ENCODE results near the gene SASH1. TPM values are rescaled to one million over a fixed set of nuclear protein-coding genes. Genes with fewer than 3 reads are reported as not detected.

The SASH1 gene
- total RNA-seq, 2 experiments from 2014 or later, result not detected

DNA sequence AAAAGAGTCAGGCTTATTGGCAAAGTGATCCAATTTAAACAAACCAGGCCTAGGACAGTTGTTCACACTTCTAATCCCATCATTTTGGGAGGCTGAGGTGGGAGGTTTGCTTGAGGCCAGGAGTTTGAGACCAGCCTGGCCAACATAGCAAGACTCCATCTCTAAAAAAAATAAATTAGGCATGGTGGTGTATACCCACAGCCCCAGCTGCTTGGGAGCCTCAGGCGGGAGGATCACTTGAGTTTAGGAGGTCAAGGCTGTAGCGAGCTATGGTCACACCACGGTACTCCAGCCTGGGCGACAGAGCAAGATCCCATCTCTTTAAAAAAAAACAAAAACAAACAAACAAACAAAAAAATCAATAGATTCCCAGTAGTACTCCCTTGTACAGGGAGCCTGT is 86.8 kb downstream of the SASH1 start:
- DNase-seq (no peak), ATAC-seq (ENCODE audit: low read depth) (no peak)
- POLR2A ChIA-PET, result no interaction called here
- H3K27ac Mint-ChIP-seq, result no peak overlapping the region
- no peaks in the 10 kb centered on the region for H3K36me3 Mint-ChIP-seq
- H3K9me3 Mint-ChIP-seq, result no peaks in the 10 kb centered on the region
- no peak overlapping the region for H3K4me3 Mint-ChIP-seq
- H3K27me3 Mint-ChIP-seq, result no peaks in the 10 kb centered on the region
- no peaks in the 10 kb centered on the region for H3K4me1 Mint-ChIP-seq

GRCh38 chr6:148430897-148431296 is 88.3 kb downstream of the SASH1 start:
- Mint-ChIP-seq H3K27ac (no peak overlapping the region), H3K9me3 (no peaks in the 10 kb centered on the region), H3K4me3 (no peak overlapping the region), H3K27me3 (peaks cover 6% of the 10 kb centered on the region), H3K36me3 (no peaks in the 10 kb centered on the region), H3K4me1 (no peaks in the 10 kb centered on the region)
- no peak for DNase-seq
- no peak for ATAC-seq (ENCODE audit: low read depth)
- POLR2A ChIA-PET, result no interaction called here

GRCh38 chr6:148431413-148431812 is 88.8 kb downstream of the SASH1 start:
- Mint-ChIP-seq H3K27ac (no peak overlapping the region), H3K36me3 (no peaks in the 10 kb centered on the region), H3K4me1 (no peaks in the 10 kb centered on the region), H3K27me3 (peaks cover 6% of the 10 kb centered on the region), H3K4me3 (no peak overlapping the region), H3K9me3 (no peaks in the 10 kb centered on the region)
- DNase-seq (no peak), ATAC-seq (ENCODE audit: low read depth) (no peak)
- POLR2A ChIA-PET, result no interaction called here

DNA sequence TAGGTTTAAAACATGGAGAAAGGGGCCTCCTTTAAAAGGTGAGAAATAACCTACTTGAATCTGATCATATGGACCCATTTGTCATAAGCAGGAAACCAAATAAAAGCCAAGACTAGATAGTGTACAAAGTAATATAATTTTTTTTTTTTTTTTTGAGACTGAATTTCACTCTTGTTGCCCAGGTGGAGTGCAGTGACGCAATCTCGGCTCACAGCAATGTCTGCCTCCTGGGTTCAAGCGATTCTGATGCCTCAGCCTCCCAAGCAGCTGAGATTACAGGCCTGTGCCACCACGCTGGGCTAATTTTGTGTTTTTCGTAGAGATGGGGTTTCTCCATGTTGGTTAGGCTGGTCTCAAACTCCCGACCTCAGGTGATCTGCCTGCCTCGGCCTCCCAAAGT is 89.2 kb downstream of the SASH1 start:
- Mint-ChIP-seq H3K27ac (no peak overlapping the region), H3K9me3 (no peaks in the 10 kb centered on the region), H3K4me1 (no peaks in the 10 kb centered on the region), H3K4me3 (no peak overlapping the region), H3K27me3 (peaks cover 6% of the 10 kb centered on the region), H3K36me3 (no peaks in the 10 kb centered on the region)
- no peak for ATAC-seq (ENCODE audit: low read depth)
- no peak for DNase-seq
- POLR2A ChIA-PET, result no interaction called here

DNA sequence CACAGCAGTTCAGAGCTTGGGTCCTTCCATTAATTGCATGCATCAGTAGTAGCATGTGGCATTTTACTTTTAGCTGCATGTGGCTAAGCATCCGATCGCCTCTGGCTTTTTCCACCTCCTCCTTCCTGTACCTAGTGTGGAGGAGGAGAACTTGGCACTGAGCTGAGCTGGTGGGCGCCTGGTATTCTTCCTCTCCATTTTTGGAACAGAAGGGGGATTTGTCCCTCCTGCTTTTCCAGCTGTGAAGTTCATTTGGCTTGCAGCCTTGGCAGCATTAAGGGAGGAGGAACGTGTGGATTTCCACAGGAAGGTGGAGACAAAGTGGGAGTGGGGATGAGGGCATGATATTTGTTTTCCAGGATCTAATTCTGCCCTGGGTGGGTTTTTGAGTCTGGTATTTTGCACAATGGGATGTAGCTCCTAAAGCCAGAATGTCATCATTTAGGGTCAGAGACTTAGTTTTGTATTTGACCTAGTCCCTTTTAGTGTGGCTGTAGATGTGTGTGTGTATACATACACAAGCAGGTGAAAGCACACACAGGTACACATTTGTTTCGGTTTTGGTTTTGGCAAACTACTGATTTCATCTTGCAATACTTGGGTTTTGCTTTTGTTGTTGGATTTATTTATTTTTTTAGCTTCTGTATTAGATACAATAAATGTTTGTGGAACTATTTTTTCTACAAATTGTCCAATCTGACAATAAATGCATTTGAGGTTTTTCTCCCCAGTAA is 90.0 kb downstream of the SASH1 start:
- peaks cover 6% of the 10 kb centered on the region for H3K27me3 Mint-ChIP-seq
- no peaks in the 10 kb centered on the region for H3K36me3 Mint-ChIP-seq
- H3K9me3 Mint-ChIP-seq, result no peaks in the 10 kb centered on the region
- no peak overlapping the region for H3K4me3 Mint-ChIP-seq
- H3K4me1 Mint-ChIP-seq, result no peaks in the 10 kb centered on the region
- DNase-seq, result no peak
- no peak overlapping the region for H3K27ac Mint-ChIP-seq
- POLR2A ChIA-PET, result no interaction called here
- no peak for ATAC-seq (ENCODE audit: low read depth)

- Mint-ChIP-seq H3K36me3 (no peaks in the 10 kb centered on the region), H3K4me1 (no peaks in the 10 kb centered on the region), H3K4me3 (no peak overlapping the region), H3K27me3 (peaks cover 10% of the 10 kb centered on the region), H3K27ac (no peak overlapping the region), H3K9me3 (no peaks in the 10 kb centered on the region)
- ATAC-seq (ENCODE audit: low read depth), result no peak
- POLR2A ChIA-PET, result no interaction called here
- DNase-seq, result no peak
These were observed 92.7 kb downstream of the SASH1 start for GRCh38 chr6:148435386-148435785.

GRCh38 chr6:148436466-148436865 is 93.8 kb downstream of the SASH1 start:
- ATAC-seq (ENCODE audit: low read depth), result no peak
- no peak for DNase-seq
- peaks cover 10% of the 10 kb centered on the region for H3K27me3 Mint-ChIP-seq
- H3K4me1 Mint-ChIP-seq, result peaks cover 2% of the 10 kb centered on the region
- POLR2A ChIA-PET, result no interaction called here
- H3K36me3 Mint-ChIP-seq, result no peaks in the 10 kb centered on the region
- H3K27ac Mint-ChIP-seq, result no peak overlapping the region
- H3K4me3 Mint-ChIP-seq, result no peak overlapping the region
- H3K9me3 Mint-ChIP-seq, result no peaks in the 10 kb centered on the region

DNA sequence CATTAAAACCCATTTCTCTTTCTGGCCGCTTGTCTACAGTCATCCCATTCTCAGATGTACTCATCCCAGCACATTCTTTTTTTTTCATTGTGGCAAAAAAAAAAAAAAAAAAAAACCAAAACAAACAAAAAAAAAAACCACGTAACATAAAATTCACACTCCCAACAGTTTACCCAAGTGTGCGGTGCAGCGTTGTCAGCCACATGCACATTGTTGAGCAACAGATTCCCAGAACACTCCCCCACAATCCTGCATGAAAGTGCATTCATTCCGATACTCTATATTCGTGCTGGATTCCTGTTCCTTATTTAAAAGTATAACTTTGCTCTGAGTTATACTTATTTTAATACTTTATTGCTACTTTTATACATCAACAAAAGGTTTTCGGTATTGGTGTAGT is 96.0 kb downstream of the SASH1 start:
- Mint-ChIP-seq H3K27ac (no peak overlapping the region), H3K9me3 (no peaks in the 10 kb centered on the region), H3K36me3 (no peaks in the 10 kb centered on the region), H3K4me3 (no peak overlapping the region), H3K4me1 (peaks cover 7% of the 10 kb centered on the region), H3K27me3 (peaks cover 10% of the 10 kb centered on the region)
- ATAC-seq (ENCODE audit: low read depth) (no peak), DNase-seq (no peak)
- POLR2A ChIA-PET, result no interaction called here

DNA sequence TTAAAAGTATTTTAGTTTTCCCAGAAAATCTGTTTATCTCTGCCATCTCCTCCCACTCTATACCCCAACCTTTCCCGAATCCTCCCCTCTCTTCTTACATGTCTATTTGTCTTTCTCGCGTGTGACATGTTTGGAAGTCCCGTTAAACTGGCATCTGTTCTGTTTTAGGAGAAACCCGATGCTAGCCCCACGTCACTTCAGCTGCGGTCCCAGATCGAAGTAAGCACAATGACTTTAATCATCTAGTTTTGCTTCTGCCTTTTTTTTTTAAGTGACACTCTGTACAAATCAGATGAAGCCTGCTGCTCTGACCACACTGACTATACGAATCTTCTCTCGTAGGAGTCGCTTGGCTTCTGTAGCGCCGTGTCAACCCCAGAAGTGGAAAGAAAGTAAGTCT is 97.4 kb downstream of the SASH1 start:
- Mint-ChIP-seq H3K36me3 (no peaks in the 10 kb centered on the region), H3K9me3 (no peaks in the 10 kb centered on the region), H3K27me3 (peaks cover 4% of the 10 kb centered on the region), H3K4me1 (peaks cover 7% of the 10 kb centered on the region), H3K4me3 (no peak overlapping the region), H3K27ac (no peak overlapping the region)
- DNase-seq, result no peak
- POLR2A ChIA-PET, result no interaction called here
- no peak for ATAC-seq (ENCODE audit: low read depth)

DNA sequence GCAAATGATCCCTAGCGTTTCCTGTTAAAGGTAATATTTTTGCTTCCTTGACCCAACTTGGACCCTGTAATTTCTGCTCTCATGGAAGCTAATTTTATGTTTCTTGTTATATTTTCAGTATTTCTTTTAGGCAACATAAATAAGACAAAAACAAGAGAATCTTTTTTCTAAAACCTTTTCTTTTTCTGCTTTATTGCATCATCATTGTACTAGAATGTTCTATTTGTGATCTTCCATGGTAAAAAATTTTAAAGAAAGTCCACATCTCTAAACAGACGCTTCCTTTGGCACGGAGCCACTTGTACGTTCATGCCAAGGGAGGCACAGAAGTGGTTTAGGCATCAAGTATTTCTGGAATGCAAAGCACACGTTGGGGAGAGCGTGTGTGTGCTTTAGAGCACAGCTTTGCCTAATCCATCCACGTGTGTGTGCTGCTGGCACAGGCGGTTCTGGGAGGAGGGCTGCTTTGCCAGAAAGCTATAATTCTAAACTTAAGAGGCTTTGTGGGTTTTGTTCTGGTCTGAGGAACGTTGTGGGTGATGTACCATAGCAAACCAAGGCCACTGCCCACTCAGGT is 98.3 kb downstream of the SASH1 start:
- POLR2A ChIA-PET, result no interaction called here
- peaks cover 7% of the 10 kb centered on the region for H3K4me1 Mint-ChIP-seq
- H3K4me3 Mint-ChIP-seq, result no peak overlapping the region
- no peak for ATAC-seq (ENCODE audit: low read depth)
- H3K27ac Mint-ChIP-seq, result no peak overlapping the region
- no peaks in the 10 kb centered on the region for H3K9me3 Mint-ChIP-seq
- H3K36me3 Mint-ChIP-seq, result no peaks in the 10 kb centered on the region
- DNase-seq, result no peak
- H3K27me3 Mint-ChIP-seq, result peaks cover 4% of the 10 kb centered on the region

DNA sequence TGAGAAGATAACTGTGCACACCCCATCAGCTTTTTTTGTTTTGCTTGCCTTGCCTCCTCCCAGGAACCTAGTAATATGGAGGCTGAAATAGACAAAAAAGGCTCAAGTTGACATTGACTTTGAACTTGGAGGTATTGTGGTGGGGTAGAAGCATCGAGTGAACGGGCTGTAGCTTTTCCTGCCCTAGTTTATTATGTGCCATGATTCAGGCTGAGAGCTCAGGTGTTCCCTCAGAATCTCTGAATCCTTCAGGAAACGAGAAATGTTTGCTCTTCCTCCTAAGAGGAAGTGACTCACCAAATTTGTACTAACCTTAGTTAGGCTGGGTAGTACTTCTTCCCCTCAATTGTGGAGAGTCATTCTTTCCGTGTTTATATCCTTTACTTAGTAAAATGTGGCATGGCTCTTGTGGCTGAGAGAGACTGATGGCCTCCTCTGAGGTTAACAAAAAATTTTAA is 98.8 kb downstream of the SASH1 start:
- DNase-seq (no peak), ATAC-seq (ENCODE audit: low read depth) (no peak)
- no peak overlapping the region for H3K27ac Mint-ChIP-seq
- H3K27me3 Mint-ChIP-seq, result peaks cover 4% of the 10 kb centered on the region
- POLR2A ChIA-PET, result no interaction called here
- H3K4me3 Mint-ChIP-seq, result no peak overlapping the region
- no peaks in the 10 kb centered on the region for H3K36me3 Mint-ChIP-seq
- no peaks in the 10 kb centered on the region for H3K9me3 Mint-ChIP-seq
- H3K4me1 Mint-ChIP-seq, result peaks cover 7% of the 10 kb centered on the region

GRCh38 chr6:148443798-148444560 is 101.3 kb downstream of the SASH1 start:
- no peaks in the 10 kb centered on the region for H3K9me3 Mint-ChIP-seq
- H3K27ac Mint-ChIP-seq, result no peak overlapping the region
- no peaks in the 10 kb centered on the region for H3K36me3 Mint-ChIP-seq
- peaks cover 7% of the 10 kb centered on the region for H3K4me1 Mint-ChIP-seq
- H3K4me3 Mint-ChIP-seq, result no peak overlapping the region
- ATAC-seq (ENCODE audit: low read depth) (no peak), DNase-seq (no peak)
- POLR2A ChIA-PET, result no interaction called here
- peaks cover 10% of the 10 kb centered on the region for H3K27me3 Mint-ChIP-seq

DNA sequence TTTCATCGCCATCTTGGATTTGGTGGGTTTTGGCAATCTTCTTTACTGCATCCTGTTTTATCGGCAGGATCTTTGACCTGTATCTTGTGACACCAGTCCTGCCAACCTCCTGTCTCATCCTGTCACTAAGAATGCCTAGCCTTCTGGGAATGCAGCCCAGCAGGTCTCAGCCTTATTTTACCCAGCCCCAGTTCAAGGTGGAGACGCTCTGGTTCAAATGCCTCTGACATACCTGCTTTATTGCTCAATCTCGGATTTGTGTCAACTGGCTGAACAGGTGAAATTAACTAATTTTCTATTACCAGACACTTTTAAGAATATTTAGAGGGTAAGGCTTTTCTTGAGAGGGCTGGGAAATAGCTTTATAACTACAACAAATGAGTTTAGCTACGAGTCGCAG is 102.5 kb downstream of the SASH1 start:
- H3K4me1 Mint-ChIP-seq, result peaks cover 7% of the 10 kb centered on the region
- H3K27ac Mint-ChIP-seq, result no peak overlapping the region
- H3K4me3 Mint-ChIP-seq, result no peak overlapping the region
- peaks cover 7% of the 10 kb centered on the region for H3K27me3 Mint-ChIP-seq
- no peak for ATAC-seq (ENCODE audit: low read depth)
- no peaks in the 10 kb centered on the region for H3K36me3 Mint-ChIP-seq
- POLR2A ChIA-PET, result no interaction called here
- no peak for DNase-seq
- no peaks in the 10 kb centered on the region for H3K9me3 Mint-ChIP-seq

DNA sequence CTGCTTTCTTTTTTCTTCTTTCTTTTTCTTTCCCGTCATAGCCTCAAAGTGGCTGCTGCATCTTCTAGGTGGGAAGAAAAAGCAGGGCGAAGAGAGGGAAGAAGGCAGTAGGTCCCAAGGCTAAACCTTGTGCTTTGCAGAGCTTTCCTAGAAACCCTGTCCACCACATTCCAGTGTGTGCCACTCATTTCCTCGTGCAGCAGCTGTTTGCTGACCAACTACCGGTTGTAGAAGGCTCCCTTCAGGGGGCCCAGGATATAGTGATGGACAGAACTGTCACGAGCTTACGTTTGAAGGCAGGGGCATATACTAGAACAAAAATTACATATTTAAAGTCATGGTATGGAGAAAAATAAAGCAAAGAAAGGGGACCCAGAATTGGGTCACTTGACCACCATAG is 103.0 kb downstream of the SASH1 start:
- POLR2A ChIA-PET, result no interaction called here
- H3K9me3 Mint-ChIP-seq, result no peaks in the 10 kb centered on the region
- no peaks in the 10 kb centered on the region for H3K36me3 Mint-ChIP-seq
- H3K27ac Mint-ChIP-seq, result no peak overlapping the region
- no peak overlapping the region for H3K4me3 Mint-ChIP-seq
- H3K4me1 Mint-ChIP-seq, result peaks cover 7% of the 10 kb centered on the region
- no peak for DNase-seq
- peaks cover 7% of the 10 kb centered on the region for H3K27me3 Mint-ChIP-seq
- no peak for ATAC-seq (ENCODE audit: low read depth)

Data from activated naive CD8-positive, alpha-beta T cell treated with anti-CD3 and anti-CD28 coated beads, Interleukin-2, amount 10 ng/mL, durations not matched to agents 7 days and 5 days (primary cell).